Measurements from ENCODE around the gene PKNOX2. TPM values are rescaled to one million over a fixed set of nuclear protein-coding genes. Genes with fewer than 3 reads are reported as not detected.
A peak's percentile ranks its signal among the peaks of the same experiment; 100 is the strongest.

Gene PKNOX2
- total and polyA plus RNA-seq, 2 of the 8 experiments (the other 6 are each of a cell fraction or from before 2014, with no cell fraction given): 2.0 TPM

- Histone ChIP-seq H3K79me2 (ENCODE audit: control insufficient read depth in 1 of 2, insufficient read depth in 2 of 2, low read length in 2 of 2) (no peaks in the 10 kb centered on the region), H2BK12ac (ENCODE audit: low read depth, low read length) (0 out of 2 replicates have a peak overlapping the region, but pooled peaks have one; percentile 17), H3K14ac (ENCODE audit: insufficient read length) (peak overlapping the region; percentile 29), H2BK120ac (replicated peaks; ENCODE audit: low read depth, low read length) (no peak overlapping the region), H3K18ac (ENCODE audit: extremely low read depth, low read length) (peak overlapping the region; percentile 62), H2BK15ac (ENCODE audit: low read length) (no peak overlapping the region), H2BK20ac (ENCODE audit: low read length) (peak overlapping the region; percentile 72; the same call in 1 of the 2 replicates), H3K23me2 (ENCODE audit: low read depth, low read length) (no peaks in the 10 kb centered on the region), H4K20me1 (replicated peaks in 1 of 2; ENCODE audit: control insufficient read depth in 1 of 2, insufficient read depth in 2 of 2, low read length in 2 of 2) (no peaks in the 10 kb centered on the region), H2AK5ac (ENCODE audit: low read depth, low read length) (no peak overlapping the region), H4K5ac (ENCODE audit: insufficient read length, low read depth, low read length) (no peak overlapping the region), H3K27ac (ENCODE audit: low read depth, low read length) (no peak overlapping the region), H3K4me1 (replicated peaks in 1 of 4; ENCODE audit: control insufficient read depth in 3 of 4, insufficient read depth in 4 of 4, low read length in 3 of 4) (peaks cover 0 to 16% (median 4%) of the 10 kb centered on the region in 4 experiments; a peak in 6 of 7 replicates), H3K27me3 (replicated peaks in 1 of 4; ENCODE audit: control insufficient read depth in 3 of 4, extremely low read depth in 1 of 4, insufficient read depth in 3 of 4, low read length in 3 of 4) (peaks cover 0 to 10% (median 4%) of the 10 kb centered on the region in 4 experiments; a peak in 3 of 7 replicates), H4K91ac (replicated peaks; ENCODE audit: insufficient read length, low read length) (no peak overlapping the region), H3K4me2 (ENCODE audit: insufficient read depth in 1 of 2, low read depth in 2 of 2, low read length in 2 of 2) (no peak overlapping the region; a peak in 2 of 4 replicates), H3K79me1 (ENCODE audit: low read depth, low read length) (no peaks in the 10 kb centered on the region), H3K9me3 (ENCODE audit: insufficient read depth in 2 of 2, low read depth in 1 of 2, low read length in 1 of 2) (no peaks in the 10 kb centered on the region), H3K36me3 (ENCODE audit: control insufficient read depth in 2 of 4, insufficient read depth in 4 of 4, low read length in 3 of 4) (no peaks in the 10 kb centered on the region), H4K8ac (ENCODE audit: extremely low read depth, insufficient read depth, low read length) (no peak overlapping the region), H3K4ac (replicated peaks; ENCODE audit: insufficient read length, low read depth, low read length) (no peak overlapping the region), H3K23ac (ENCODE audit: insufficient read length) (no peak overlapping the region), H3K9ac (replicated peaks in 1 of 4; ENCODE audit: extremely low read depth in 1 of 4, low read depth in 3 of 4, low read length in 3 of 4) (no peak overlapping the region), H3K4me3 (ENCODE audit: extremely low read depth in 1 of 4, insufficient read depth in 2 of 4, low read depth in 3 of 4, low read length in 4 of 4) (no peak overlapping the region), H3K56ac (replicated peaks; ENCODE audit: insufficient read length, low read depth, low read length) (no peak overlapping the region), H2AFZ (ENCODE audit: low read length) (no peak overlapping the region), H2BK5ac (ENCODE audit: low read depth, low read length) (no peak overlapping the region)
- WGBS, 2 experiments (ENCODE audit: extremely low coverage in 1 of 2, insufficient coverage in 1 of 2, insufficient read length in 1 of 2, insufficient replicate concordance in 2 of 2, low coverage in 1 of 2, low lambda C conversion rate in 2 of 2, missing lambda C conversion rate in 1 of 2): 60% methylated on average over 13 of the region's 16 CpGs; no CpG with 5 or more reads in 1 of the 2 experiments
- FAIRE-seq: no peak
- CTCF ChIA-PET (ENCODE audit: partially characterized antibody): interaction anchor here (0.6 to 25.6 kb wide), 22 partner anchors 12 to 260 kb away, joined by 3 to 486 read pairs (median 16); partner anchors contain the start of gene PKNOX2
- DNase-seq (ENCODE audit: low read depth in 1 of 2, low spot score in 2 of 2): no peak
- POLR2A ChIA-PET (ENCODE audit: partially characterized antibody): interaction anchor here (0.8 kb wide), 1 partner anchor 174 kb away, joined by 3 read pairs; no protein-coding TSS in a partner anchor
- TF ChIP-seq ASH2L (IDR thresholded peaks at IDR 0.05; ENCODE audit: low read length) (no peak), SAP30 (IDR thresholded peaks at IDR 0.05; ENCODE audit: insufficient read depth, insufficient replicate concordance, low read length) (no peak), EZH2 (IDR thresholded peaks at IDR 0.05; ENCODE audit: low read depth, low read length, severe bottlenecking) (no peak), JUN (IDR thresholded peaks at IDR 0.05; ENCODE audit: low read depth, low read length) (no peak), SP4 (IDR thresholded peaks at IDR 0.05; ENCODE audit: low read length) (no peak), TAF1 (IDR thresholded peaks at IDR 0.05; ENCODE audit: low read depth, low read length) (no peak), FOSL1 (IDR thresholded peaks at IDR 0.05; ENCODE audit: insufficient read depth, low read depth, low read length) (no peak), USF2 (IDR thresholded peaks at IDR 0.05; ENCODE audit: low read length) (no peak), E2F6 (IDR thresholded peaks at IDR 0.05) (no peak), NANOG (IDR thresholded peaks at IDR 0.05; ENCODE audit: insufficient read depth, low read depth, low read length, poor library complexity, severe bottlenecking) (no peak)
Measured at GRCh38 chr11:125342281-125342930, 177.9 kb downstream of the PKNOX2 start.

Data from H1 (cell line).